GM23338 (cell line): Measurements from ENCODE around the gene CYBA. TPM values are rescaled to one million over a fixed set of nuclear protein-coding genes. Genes with fewer than 3 reads are reported as not detected.
A peak's percentile ranks its signal among the peaks of the same experiment; 100 is the strongest.

Experiments used
- ATAC-seq: fragments of 200-7000 bp; cut with Tn5 transposase; 3 replicates; pipeline ENCODE4 v1.9.1; 2020
- DNase-seq: peaks from one replicate; pipeline ENCODE4 v3.0.0-alpha.2; 2015; ENCODE audit warnings: low spot score
- H2AFZ ChIP-seq: fragments of 200-600 bp; sonication (generic); 2 replicates; pipeline ENCODE4 v1.8.0; 2016; ENCODE audit warnings: antibody characterized with exemption, mild to moderate bottlenecking, moderate library complexity
- H3F3A ChIP-seq: fragments of 200-600 bp; sonication (generic); replicated peaks from 2 replicates; pipeline ENCODE4 v1.8.0; 2017; ENCODE audit warnings: antibody characterized with exemption, mixed run types, low read depth
- H3K27ac ChIP-seq: fragments of 200-600 bp; sonication (generic); 2 replicates; pipeline ENCODE4 v1.6.1; 2016; ENCODE audit warnings: low read depth
- H3K27me3 ChIP-seq: fragments of 200-600 bp; sonication (generic); 2 replicates; pipeline ENCODE4 v1.8.0; 2016; ENCODE audit warnings: mild to moderate bottlenecking, mixed run types, moderate library complexity; ENCODE audit not compliant: insufficient read depth
- H3K36me3 ChIP-seq: fragments of 200-600 bp; sonication (generic); 2 replicates; pipeline ENCODE4 v1.8.0; 2016; ENCODE audit warnings: mild to moderate bottlenecking; ENCODE audit not compliant: insufficient read depth
- H3K4me1 ChIP-seq: fragments of 200-600 bp; sonication (generic); 2 replicates; pipeline ENCODE4 v1.8.0; 2016; ENCODE audit warnings: mild to moderate bottlenecking, moderate library complexity; ENCODE audit not compliant: insufficient read depth
- H3K4me2 ChIP-seq: fragments of 200-600 bp; sonication (generic); 2 replicates; pipeline ENCODE4 v1.7.1; 2017; ENCODE audit warnings: mixed run types
- H3K4me3 ChIP-seq: fragments of 200-600 bp; sonication (generic); 2 replicates; pipeline ENCODE4 v1.6.1; 2016; ENCODE audit warnings: mixed run types
- H3K79me2 ChIP-seq: fragments of 200-600 bp; sonication (generic); replicated peaks from 2 replicates; pipeline ENCODE4 v1.8.0; 2017; ENCODE audit warnings: mild to moderate bottlenecking; ENCODE audit not compliant: insufficient read depth
- H3K9me2 ChIP-seq: fragments of 200-600 bp; sonication (generic); 2 replicates; pipeline ENCODE4 v1.8.0; 2017; ENCODE audit not compliant: insufficient read depth
- H4K20me1 ChIP-seq: fragments of 200-600 bp; sonication (generic); replicated peaks from 2 replicates; pipeline ENCODE4 v1.8.0; 2017; ENCODE audit warnings: mild to moderate bottlenecking; ENCODE audit not compliant: insufficient read depth
- H3K27ac Mint-ChIP-seq: 2 replicates; pipeline ENCODE4 v1.8.0; 2020; ENCODE audit warnings: inconsistent platforms, mild to moderate bottlenecking, moderate library complexity, mixed read lengths
- H3K27me3 Mint-ChIP-seq: 3 replicates; pipeline ENCODE4 v1.8.0; 2022; ENCODE audit warnings: low read depth, mild to moderate bottlenecking, moderate library complexity, mixed read lengths, inconsistent platforms; ENCODE audit not compliant: insufficient read depth, poor library complexity
- H3K36me3 Mint-ChIP-seq: 3 replicates; pipeline ENCODE4 v1.8.0; 2021; ENCODE audit warnings: low read depth, mild to moderate bottlenecking, inconsistent platforms, moderate library complexity, mixed read lengths
- H3K4me1 Mint-ChIP-seq: 3 replicates; pipeline ENCODE4 v1.8.0; 2020; ENCODE audit warnings: mild to moderate bottlenecking, inconsistent platforms, mixed read lengths
- H3K4me3 Mint-ChIP-seq: 3 replicates; pipeline ENCODE4 v1.8.0; 2021; ENCODE audit warnings: moderate library complexity, mild to moderate bottlenecking, inconsistent platforms, mixed read lengths
- H3K9me3 Mint-ChIP-seq: 3 replicates; pipeline ENCODE4 v1.8.0; 2020; ENCODE audit warnings: moderate library complexity, mild to moderate bottlenecking, inconsistent platforms, mixed read lengths
- CREB1 ChIP-seq: fragments of 250-450 bp; sonication (Bioruptor Pico); IDR thresholded peaks from 2 replicates; pipeline ENCODE4 v1.5.0; 2020; ENCODE audit warnings: low read depth, mild to moderate bottlenecking, moderate library complexity
- JUNB ChIP-seq: IDR thresholded peaks from one replicate; pipeline ENCODE4 v1.6.1; 2016; ENCODE audit warnings: antibody characterized with exemption; ENCODE audit not compliant: unreplicated experiment
- POLR2AphosphoS5 ChIP-seq: IDR thresholded peaks from 2 replicates; pipeline ENCODE4 v1.6.1; 2016; ENCODE audit warnings: antibody characterized with exemption, low read depth
- REST ChIP-seq: IDR thresholded peaks from one replicate; pipeline ENCODE4 v1.6.1; 2018; ENCODE audit warnings: antibody characterized with exemption; ENCODE audit not compliant: unreplicated experiment
- STAT1 ChIP-seq: IDR thresholded peaks from one replicate; pipeline ENCODE4 v1.6.1; 2016; ENCODE audit warnings: antibody characterized with exemption; ENCODE audit not compliant: unreplicated experiment
- ZNF114 ChIP-seq: fragments of 250-450 bp; sonication (Bioruptor Pico); IDR thresholded peaks from 2 replicates; pipeline ENCODE4 v1.5.0; 2020; ENCODE audit warnings: mild to moderate bottlenecking, moderate library complexity
- polyA plus RNA-seq: library from polyadenylated mRNA; unstranded; fragments of >200 nt; fragmentation: Nextera tagmentation; extraction: Ambion mirVana; gene quantifications from 2 replicates; pipeline ENCODE4 v1.2.1, GENCODE V29; 2016
- total RNA-seq: library from RNA; depleted of rRNA; stranded (reverse); fragments of >200 nt; shearing (Covaris generic); gene quantifications from 2 replicates; pipeline ENCODE4 v1.2.3, GENCODE V29; 2014
- TF ChIP-seq, protein P1 (sequence below): IDR thresholded peaks from 2 replicates; pipeline ENCODE4 v1.6.1; 2016; ENCODE audit warnings: antibody characterized with exemption

The CYBA gene
- total and polyA plus RNA-seq, 2 experiments from 2014 or later = 275 to 281 TPM

DNA sequence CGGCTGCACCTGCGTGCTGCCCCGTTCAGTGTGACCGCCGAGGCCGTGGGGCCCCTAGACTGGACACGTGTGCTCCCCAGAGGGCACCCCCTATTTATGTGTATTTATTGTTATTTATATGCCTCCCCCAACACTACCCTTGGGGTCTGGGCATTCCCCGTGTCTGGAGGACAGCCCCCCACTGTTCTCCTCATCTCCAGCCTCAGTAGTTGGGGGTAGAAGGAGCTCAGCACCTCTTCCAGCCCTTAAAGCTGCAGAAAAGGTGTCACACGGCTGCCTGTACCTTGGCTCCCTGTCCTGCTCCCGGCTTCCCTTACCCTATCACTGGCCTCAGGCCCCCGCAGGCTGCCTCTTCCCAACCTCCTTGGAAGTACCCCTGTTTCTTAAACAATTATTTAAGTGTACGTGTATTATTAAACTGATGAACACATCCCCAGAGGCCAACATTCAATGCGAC, 10.8 kb downstream of the CYBA start:
- peaks cover 6% of the 10 kb centered on the region; the same call in 2 of the 3 replicates for H3K9me3 Mint-ChIP-seq
- no peak for TF ChIP-seq JUNB
- TF ChIP-seq ZNF114 (CRISPR knock-in tag) = no peak
- no peak for TF ChIP-seq STAT1
- TF ChIP-seq, protein P1, sequence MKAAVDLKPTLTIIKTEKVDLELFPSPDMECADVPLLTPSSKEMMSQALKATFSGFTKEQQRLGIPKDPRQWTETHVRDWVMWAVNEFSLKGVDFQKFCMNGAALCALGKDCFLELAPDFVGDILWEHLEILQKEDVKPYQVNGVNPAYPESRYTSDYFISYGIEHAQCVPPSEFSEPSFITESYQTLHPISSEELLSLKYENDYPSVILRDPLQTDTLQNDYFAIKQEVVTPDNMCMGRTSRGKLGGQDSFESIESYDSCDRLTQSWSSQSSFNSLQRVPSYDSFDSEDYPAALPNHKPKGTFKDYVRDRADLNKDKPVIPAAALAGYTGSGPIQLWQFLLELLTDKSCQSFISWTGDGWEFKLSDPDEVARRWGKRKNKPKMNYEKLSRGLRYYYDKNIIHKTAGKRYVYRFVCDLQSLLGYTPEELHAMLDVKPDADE = no peak
- no peak for TF ChIP-seq POLR2AphosphoS5
- no peak for TF ChIP-seq CREB1
- H3K27me3 Mint-ChIP-seq = peaks cover 40% of the 10 kb centered on the region
- H3K4me1 Mint-ChIP-seq = peaks cover 40% of the 10 kb centered on the region
- peaks cover 15% of the 10 kb centered on the region; the same call in 2 of the 3 replicates for H3K36me3 Mint-ChIP-seq
- no peaks in the 10 kb centered on the region for H3K79me2 ChIP-seq
- H3K27ac ChIP-seq = no peak overlapping the region
- H3F3A ChIP-seq = 0 out of 2 replicates have a peak, but pooled peaks cover 13% of the 10 kb centered on the region
- H3K36me3 ChIP-seq = no peaks in the 10 kb centered on the region
- peaks cover 15% of the 10 kb centered on the region for H3K4me1 ChIP-seq
- ATAC-seq (no peak), DNase-seq (no peak)
- peak overlapping the region; percentile 30; the same call in 1 of the 2 replicates for H3K4me3 ChIP-seq
- peak overlapping the region; percentile 53; the same call in 2 of the 3 replicates for H3K4me3 Mint-ChIP-seq
- peak overlapping the region; percentile 74; the same call in 1 of the 2 replicates for H3K4me2 ChIP-seq
- no peaks in the 10 kb centered on the region; the same call in 1 of the 2 replicates for H4K20me1 ChIP-seq
- H3K27me3 ChIP-seq = no peaks in the 10 kb centered on the region; the same call in 1 of the 2 replicates
- no peak overlapping the region; the same call in 1 of the 2 replicates for H2AFZ ChIP-seq
- no peaks in the 10 kb centered on the region for H3K9me2 ChIP-seq
- H3K27ac Mint-ChIP-seq = no peak overlapping the region

GRCh38 chr16:88639231-88640038, 11.4 kb downstream of the CYBA start:
- H3K36me3 Mint-ChIP-seq = peaks cover 9% of the 10 kb centered on the region; the same call in 2 of the 3 replicates
- Histone ChIP-seq H3K27me3 (no peaks in the 10 kb centered on the region; the same call in 1 of the 2 replicates), H3K9me2 (no peaks in the 10 kb centered on the region), H4K20me1 (no peaks in the 10 kb centered on the region; the same call in 1 of the 2 replicates), H3K79me2 (no peaks in the 10 kb centered on the region), H3K36me3 (no peaks in the 10 kb centered on the region), H3K27ac (no peak overlapping the region), H3K4me2 (peak overlapping the region; percentile 74), H3F3A (0 out of 2 replicates have a peak, but pooled peaks cover 11% of the 10 kb centered on the region), H3K4me3 (peak overlapping the region; percentile 30; the same call in 1 of the 2 replicates), H2AFZ (peak overlapping the region; percentile 89; the same call in 1 of the 2 replicates), H3K4me1 (peaks cover 15% of the 10 kb centered on the region)
- peaks cover 40% of the 10 kb centered on the region for H3K4me1 Mint-ChIP-seq
- peaks cover 36% of the 10 kb centered on the region for H3K27me3 Mint-ChIP-seq
- TF ChIP-seq REST = no peak
- peak; percentile 53; the same call in 1 of the 2 replicates for TF ChIP-seq POLR2AphosphoS5
- TF ChIP-seq, protein P1 = no peak
- peak overlapping the region; percentile 53 for H3K4me3 Mint-ChIP-seq
- H3K27ac Mint-ChIP-seq = no peak overlapping the region
- H3K9me3 Mint-ChIP-seq = peaks cover 6% of the 10 kb centered on the region; the same call in 2 of the 3 replicates
- ATAC-seq (peak; percentile 55), DNase-seq (peak; percentile 92)
